ENCODE results near the gene NFXL1.

Gene NFXL1

DNA sequence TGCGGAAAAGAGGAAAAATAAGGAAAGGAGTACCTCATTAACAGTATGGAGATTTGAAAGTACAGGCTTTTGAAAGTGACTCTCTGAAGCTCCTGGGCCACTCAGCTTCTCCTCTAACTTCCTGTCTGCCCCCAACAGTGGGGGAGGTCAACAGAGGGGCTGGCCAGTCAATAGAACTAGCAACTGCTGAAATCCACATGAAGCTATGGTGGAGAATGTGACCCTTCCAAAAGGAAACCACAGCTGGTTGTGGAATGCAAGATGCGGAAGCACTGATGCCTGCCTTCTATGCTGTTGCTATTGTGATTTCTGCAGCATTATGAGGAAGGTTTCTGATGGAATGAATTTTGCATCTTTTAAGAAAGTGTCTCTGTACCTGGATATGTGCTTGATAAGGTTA, 78.9 kb downstream of the NFXL1 start:
- FAIRE-seq (no peak), DNase-seq (ENCODE audit: low spot score) (no peak)

DNA sequence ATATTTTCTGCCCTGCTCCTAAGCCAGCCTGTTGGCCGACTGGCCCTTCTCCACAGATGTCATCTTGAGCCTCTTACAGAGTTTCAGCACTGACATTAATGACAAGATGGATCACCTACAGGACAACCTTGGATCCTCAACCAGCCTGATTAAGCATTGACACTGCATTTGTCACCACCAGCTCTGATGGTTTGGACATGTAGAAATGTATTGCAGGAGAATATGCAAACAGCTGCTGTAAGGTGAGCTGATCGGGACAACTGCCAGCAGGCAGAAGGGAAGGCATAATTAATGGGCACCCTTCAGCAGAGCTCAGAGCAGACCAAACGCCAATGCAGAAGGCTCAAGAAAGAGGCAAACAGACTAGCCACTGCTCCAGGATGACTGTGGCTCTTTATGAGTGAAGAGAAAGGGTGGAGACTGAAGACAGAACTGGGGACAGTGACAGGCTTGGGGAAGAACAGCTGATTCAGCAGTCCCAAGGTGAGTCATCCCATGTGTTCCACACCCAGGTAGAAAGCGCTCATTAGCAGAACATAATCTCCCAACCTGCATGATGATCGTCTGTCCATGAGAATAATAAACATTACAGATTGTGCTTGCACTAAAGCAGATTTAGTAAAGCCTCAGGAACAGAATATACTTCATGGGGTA, 83.2 kb downstream of the NFXL1 start:
- FAIRE-seq (no peak), DNase-seq (ENCODE audit: low spot score) (no peak)

DNA sequence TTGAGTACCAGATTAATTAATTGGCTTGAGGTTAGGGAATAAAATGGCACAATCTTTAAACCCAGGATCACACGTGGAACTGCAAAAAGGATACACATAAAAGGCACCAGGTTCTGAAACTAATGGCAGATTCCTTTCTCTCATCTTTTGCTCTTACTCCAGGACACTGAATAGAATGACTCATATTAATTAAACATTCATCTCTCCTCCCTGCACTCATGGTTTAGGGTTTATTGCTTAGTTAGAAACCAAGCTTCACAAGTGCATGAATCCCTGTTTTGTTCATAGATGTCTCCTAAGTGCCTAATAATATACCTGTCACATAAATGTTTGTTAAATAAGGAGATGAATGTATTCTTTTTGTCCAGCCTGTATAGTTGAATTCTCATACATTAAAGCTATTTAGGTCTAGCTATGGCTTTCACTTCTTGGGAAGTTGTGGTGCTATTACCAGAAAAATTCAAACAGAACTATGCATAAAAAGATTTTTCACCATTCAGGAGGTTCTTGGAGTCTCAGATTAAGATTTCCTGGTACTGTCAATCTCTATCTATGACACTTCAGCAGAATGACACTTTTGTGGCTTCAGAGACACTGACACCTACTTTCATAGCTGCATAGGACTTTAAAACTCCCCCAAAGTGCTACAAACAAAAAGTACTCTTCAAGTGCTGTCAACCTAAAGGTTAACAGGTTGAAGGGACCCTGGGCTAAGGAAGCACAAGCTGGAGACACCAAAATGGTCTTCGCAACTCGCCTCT, 83.9 kb downstream of the NFXL1 start:
- FAIRE-seq, result no peak
- DNase-seq (ENCODE audit: low spot score), result no peak

DNA sequence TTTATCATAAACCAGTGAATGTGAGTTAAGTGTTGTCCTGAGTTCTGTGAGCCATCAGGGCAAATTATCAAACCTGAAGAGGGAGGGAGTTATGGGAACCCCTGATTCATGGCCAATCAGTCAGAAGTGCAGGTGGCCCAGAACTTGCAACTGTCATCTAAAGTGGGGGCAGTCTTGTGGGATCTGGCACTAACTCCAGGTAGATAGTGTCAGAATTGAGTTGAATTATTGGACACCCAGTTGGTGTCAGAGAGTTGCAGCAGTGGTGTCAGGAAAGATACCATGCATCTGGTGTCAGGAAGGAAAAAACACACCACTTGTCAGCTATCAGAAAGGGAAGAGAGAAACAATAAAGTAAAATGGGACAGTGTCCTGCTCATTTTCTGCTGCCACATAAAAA, 84.9 kb downstream of the NFXL1 start:
- DNase-seq (ENCODE audit: low spot score) (no peak), FAIRE-seq (no peak)

DNA sequence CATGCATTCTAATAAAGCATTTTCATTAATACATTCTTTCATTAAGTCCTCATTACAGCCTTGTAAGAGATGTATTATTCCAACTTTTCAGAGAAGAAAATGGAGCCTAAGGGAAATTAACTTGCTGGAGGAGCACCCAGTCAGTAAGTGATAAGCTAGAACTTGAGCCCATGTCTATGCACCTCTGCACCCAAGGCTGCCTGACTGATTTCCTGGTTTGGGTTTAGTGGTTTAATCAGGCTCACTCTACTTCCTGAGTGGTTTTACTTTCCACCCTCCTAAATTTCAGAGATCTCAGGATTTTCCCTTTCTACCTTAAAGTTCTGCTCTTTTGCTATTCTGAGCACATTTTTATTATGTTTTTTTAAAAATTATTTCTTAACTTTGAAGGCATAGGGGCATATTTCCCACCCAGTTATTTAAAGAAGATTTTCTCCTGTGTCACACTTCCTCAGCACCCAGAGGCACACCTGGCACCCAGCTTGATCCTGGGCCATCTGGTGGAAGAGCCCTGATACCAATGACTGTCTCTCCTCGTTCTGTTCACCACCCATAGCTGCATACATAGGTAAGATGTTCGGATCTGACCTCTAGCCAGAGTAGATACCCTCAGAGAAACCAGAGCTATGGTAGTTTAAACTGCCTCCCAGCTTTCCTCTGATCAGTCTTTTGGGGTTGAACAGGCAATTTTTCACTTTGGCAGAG, 86.9 kb downstream of the NFXL1 start:
- FAIRE-seq, result no peak
- DNase-seq (ENCODE audit: low spot score), result no peak

DNA sequence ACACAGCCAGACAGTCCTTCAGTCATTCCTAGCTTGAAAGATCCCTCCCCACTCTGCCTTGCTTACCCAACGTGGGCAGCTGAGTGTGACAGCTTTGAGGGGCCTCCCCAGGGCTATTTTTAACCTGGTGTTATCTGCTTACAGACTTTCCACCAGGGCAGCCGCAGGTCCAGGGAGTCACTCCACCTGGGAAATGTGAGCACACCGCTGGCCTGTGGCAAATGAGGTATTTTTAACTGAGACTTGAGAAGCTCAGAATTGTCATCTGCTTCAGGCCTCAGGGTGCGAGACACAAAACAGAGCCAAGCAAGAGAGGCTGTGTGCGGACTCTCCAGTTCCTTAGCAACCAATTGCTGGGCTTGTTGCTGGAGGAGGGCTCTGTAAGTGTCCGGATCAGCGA, 89.5 kb downstream of the NFXL1 start:
- DNase-seq (ENCODE audit: low spot score) (no peak), FAIRE-seq (no peak)

DNA sequence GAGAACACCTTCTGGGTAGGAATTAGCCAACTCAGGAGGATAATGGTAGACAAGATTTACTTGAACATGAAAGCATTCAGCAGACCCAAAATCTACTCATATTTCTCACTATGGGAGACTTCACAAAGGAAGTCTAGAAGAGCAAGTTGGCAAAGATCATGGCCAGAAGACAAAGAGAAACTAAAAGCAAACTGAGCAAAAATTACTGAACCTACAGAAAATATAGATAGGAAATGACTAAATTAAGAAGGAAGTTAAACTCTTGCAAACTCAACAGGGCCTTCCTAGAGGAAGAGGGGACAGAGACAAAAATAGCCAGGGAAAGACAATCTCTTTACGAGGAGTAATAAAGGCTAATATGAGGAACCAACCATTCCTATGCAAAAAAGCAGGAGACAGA, 95.2 kb downstream of the NFXL1 start:
- FAIRE-seq (no peak), DNase-seq (ENCODE audit: low spot score) (no peak)

DNA sequence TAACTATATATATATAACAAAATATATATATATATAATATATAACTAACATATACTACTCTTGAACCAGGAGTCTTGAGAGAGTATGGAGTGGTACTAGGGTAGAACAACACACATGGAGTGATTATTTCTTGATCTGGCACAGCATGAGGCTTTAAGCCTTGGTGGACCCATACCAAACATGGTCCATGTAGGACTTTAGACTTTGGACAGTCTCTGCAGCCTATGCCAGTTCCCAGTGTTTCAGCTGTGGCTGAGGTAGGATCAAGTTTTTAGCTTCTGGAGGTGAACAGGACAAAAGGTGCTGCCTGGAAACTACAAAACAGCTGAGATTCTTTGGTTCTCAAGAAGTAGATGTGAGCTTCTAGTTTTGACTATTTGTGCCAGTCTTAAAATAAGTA, 97.1 kb downstream of the NFXL1 start:
- no peak for FAIRE-seq
- no peak for DNase-seq (ENCODE audit: low spot score)

DNA sequence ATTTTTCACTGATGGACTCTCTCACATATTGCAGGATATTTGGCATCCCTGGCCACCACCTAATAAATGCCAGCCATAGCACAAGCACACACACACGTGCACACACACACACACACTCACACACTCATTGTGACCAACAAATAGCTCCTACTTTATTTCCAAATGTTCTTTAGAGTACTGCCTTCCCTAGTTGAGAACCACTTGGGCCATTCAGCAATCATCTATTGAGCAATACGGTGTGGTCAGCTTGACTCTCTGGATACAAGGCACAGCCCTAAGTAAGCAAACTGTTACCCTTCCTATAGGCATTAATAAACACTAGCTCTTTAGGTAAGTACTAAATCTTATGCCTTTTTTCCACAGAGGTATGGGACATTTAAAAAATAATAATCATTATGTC, 97.6 kb downstream of the NFXL1 start:
- FAIRE-seq (no peak), DNase-seq (ENCODE audit: low spot score) (no peak)

DNA sequence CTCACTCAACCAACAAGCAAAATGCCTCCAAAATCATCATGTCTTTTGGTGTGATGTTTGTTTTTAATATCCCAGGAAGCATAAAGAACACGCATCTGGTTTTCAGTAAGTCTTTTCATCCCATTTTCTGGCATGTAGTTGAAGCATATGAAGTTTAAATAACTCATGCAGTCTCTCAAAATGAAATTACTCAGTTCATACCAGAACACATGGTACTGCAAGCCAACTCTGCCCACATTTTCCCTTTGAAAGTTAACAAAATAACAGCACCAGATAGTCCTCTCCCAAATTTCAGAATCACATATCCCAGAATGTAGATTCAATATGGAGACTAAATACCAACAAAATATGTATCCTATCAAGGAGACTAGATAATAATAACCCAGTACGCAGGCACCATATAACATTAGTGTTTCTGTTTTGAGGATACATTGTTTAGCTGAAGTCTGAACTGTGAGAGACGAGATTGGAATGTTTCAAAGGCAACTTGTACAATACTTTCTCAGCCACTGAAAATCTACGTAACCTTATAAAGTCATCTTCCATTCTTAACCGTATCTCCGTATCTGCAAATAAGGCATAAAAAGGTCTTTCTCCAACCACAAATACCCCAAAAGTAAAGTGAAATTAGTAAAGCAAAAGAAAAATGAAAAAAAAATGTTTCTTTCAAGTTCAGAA, 99.6 kb downstream of the NFXL1 start:
- DNase-seq (ENCODE audit: low spot score), result no peak
- FAIRE-seq, result no peak

DNA sequence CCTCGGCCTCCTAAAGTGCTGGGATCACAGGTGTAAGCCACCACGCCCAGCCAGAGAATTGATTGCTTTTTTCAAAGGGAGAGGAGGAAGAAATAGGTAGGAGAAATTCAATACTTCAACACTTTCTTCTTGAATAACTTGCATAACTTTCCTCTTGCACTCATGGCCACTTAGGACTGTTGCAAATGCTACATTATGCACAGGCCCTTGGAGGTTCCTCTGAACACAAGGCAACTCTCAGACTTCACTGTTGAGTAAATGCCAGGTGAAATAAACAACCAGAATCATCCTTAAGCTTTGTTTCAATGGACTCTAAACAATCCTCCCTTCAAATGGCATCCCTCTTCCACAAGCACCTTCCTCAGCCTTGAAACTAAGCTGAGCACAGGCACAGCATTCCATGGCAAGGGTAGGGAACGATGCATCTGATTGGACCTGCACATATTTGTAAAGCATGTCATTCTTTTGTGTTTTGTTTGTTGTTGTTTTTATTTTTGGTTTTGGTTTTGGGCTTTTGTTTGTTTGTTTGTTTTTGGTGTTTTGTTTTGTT, 104.7 kb downstream of the NFXL1 start:
- FAIRE-seq (no peak), DNase-seq (ENCODE audit: low spot score) (no peak)

DNA sequence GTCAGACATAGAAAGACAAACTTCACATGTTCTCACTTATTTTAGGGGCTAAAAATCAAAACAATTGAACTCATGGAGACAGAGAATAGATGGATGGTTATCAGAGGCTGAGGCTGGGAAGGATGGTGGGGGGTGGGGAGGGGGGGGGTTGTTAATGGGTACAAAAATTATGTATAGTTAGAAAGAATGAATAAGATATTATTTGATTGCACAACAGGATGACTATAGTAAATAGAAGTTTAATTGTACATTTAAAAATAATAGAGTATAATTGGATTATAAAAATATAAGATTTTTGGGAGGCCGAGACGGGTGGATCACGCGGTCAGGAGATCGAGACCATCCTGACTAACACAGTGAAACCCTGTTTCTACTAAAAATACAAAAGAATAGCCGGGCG, 109.8 kb downstream of the NFXL1 start:
- DNase-seq (ENCODE audit: low spot score), result no peak
- no peak for FAIRE-seq

DNA sequence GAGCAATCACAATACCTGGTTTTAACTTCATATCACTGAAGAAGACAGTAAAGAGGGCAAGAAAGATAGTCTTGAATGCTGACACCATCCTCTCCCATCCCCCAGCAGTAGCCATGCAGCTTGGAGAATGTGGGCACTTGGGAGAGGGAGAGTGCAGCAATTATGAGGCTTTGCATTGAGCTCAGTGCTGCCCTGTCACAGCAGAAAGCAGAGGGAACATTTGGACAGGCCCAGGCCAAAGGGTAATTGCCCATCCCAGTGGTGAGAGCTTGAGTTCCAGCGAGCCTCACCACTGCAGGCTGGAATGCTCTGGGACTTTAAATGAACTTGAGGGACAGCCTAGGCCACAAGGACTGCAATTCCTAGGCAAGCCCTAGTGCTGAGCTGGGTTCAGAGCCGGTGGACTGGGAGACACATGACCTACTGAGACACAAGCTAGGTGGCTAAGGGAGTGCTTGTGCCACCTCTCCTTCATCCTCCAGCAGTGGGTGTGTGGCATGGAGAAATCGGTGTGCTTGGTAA, 112.8 kb downstream of the NFXL1 start:
- DNase-seq (ENCODE audit: low spot score), result no peak

DNA sequence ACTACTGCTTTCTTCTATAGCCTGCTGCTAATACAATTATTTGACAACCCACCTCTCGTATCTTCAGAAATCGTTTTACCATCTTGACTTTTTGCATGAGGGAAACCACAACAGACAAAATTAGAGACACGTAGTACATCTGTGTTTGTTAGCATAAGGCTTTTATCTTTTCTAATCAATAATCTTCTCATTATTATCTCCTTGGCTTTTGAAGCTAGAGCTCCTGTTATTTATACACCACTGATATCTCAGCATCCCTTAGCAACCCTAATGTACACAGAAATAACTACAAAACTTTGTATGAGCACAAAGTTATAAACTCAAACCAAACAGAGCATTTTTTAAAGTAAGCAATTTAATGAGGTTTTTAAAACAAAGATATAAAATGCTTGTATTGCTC, 116.2 kb downstream of the NFXL1 start:
- DNase-seq (ENCODE audit: low spot score) (no peak), FAIRE-seq (no peak)

More for the DNA sequence above, 112.8 kb downstream of the NFXL1 start:
- FAIRE-seq, result no peak

Data from RCC 7860 (cell line).